Retina (tissue), 1 donor: Measurements from ENCODE around the gene ADPGK.

ENCODE experiments used
- DNase-seq: peaks from one replicate; pipeline ENCODE4 v3.0.0-alpha.2; 2016

ADPGK gene

GRCh38 chr15:72787526-72787925 lies 4.0 kb upstream of the ADPGK start:
- DNase-seq = no peak

GRCh38 chr15:72786676-72787345 lies 3.3 kb upstream of the ADPGK start:
- DNase-seq = no peak

GRCh38 chr15:72786242-72786641 lies 2.7 kb upstream of the ADPGK start:
- peak; percentile 47 for DNase-seq

- no peak for DNase-seq
Measured at GRCh38 chr15:72785841-72786240, 2.3 kb upstream of the ADPGK start.

- DNase-seq = peak; percentile 78
Measured at GRCh38 chr15:72785432-72785831, 1.9 kb upstream of the ADPGK start.

- DNase-seq = no peak
Measured at GRCh38 chr15:72784456-72784876, 908 bp upstream of the ADPGK start.

- DNase-seq = no peak
Measured at GRCh38 chr15:72783004-72783639, 436 bp downstream of the ADPGK start.

- no peak for DNase-seq
Measured at GRCh38 chr15:72782274-72783003, 1.1 kb downstream of the ADPGK start.

- DNase-seq = no peak
Measured at GRCh38 chr15:72781631-72782030, 1.9 kb downstream of the ADPGK start.

GRCh38 chr15:72778796-72779195 lies 4.8 kb downstream of the ADPGK start:
- DNase-seq = no peak

GRCh38 chr15:72774696-72775383 lies 8.7 kb downstream of the ADPGK start:
- DNase-seq = no peak

GRCh38 chr15:72771329-72771725 lies 12.2 kb downstream of the ADPGK start:
- DNase-seq = no peak

- DNase-seq = no peak
Measured at GRCh38 chr15:72770673-72771328, 12.8 kb downstream of the ADPGK start.

GRCh38 chr15:72766780-72767179 lies 16.8 kb downstream of the ADPGK start:
- no peak for DNase-seq

GRCh38 chr15:72766025-72766424 lies 17.5 kb downstream of the ADPGK start:
- no peak for DNase-seq

- no peak for DNase-seq
Measured at GRCh38 chr15:72764656-72765055, 18.9 kb downstream of the ADPGK start.

GRCh38 chr15:72760590-72761260 lies 22.8 kb downstream of the ADPGK start:
- no peak for DNase-seq

- DNase-seq = no peak
Measured at GRCh38 chr15:72758182-72758581, 25.4 kb downstream of the ADPGK start.

- DNase-seq = no peak
Measured at GRCh38 chr15:72754096-72754495, 29.5 kb downstream of the ADPGK start.

- DNase-seq = no peak
Measured at GRCh38 chr15:72751751-72752455, 31.7 kb downstream of the ADPGK start.

- DNase-seq = no peak
Measured at GRCh38 chr15:72749700-72750099, 33.9 kb downstream of the ADPGK start.

- DNase-seq = no peak
Measured at GRCh38 chr15:72740219-72740618, 43.3 kb downstream of the ADPGK start.
